IPS-15b (cell line): Measurements from ENCODE around the gene STAG3.
A peak's percentile ranks its signal among the peaks of the same experiment; 100 is the strongest.

ENCODE experiments used
- H3K27me3 ChIP-seq: one replicate; pipeline ENCODE4 v1.6.1; 2013; ENCODE audit warnings: low read length; ENCODE audit not compliant: control insufficient read depth, insufficient read depth
- H3K36me3 ChIP-seq: one replicate; pipeline ENCODE4 v1.6.1; 2013; ENCODE audit warnings: low read length; ENCODE audit not compliant: control insufficient read depth, insufficient read depth
- H3K4me1 ChIP-seq: one replicate; pipeline ENCODE4 v1.6.1; 2013; ENCODE audit warnings: mild to moderate bottlenecking, low read length; ENCODE audit not compliant: control insufficient read depth, insufficient read depth
- H3K4me3 ChIP-seq: one replicate; pipeline ENCODE4 v1.5.1; 2013; ENCODE audit warnings: low read depth, low read length
- H3K9ac ChIP-seq: one replicate; pipeline ENCODE4 v1.6.1; 2013; ENCODE audit warnings: low read depth, mild to moderate bottlenecking, low read length
- H3K9me3 ChIP-seq: one replicate; pipeline ENCODE4 v1.6.1; 2013; ENCODE audit warnings: mild to moderate bottlenecking, low read length; ENCODE audit not compliant: control insufficient read depth, insufficient read depth

STAG3 gene

GRCh38 chr7:100157334-100158228, 20.1 kb upstream of the STAG3 start:
- H3K4me1 ChIP-seq: peaks cover 3% of the 10 kb centered on the region
- H3K4me3 ChIP-seq: peak overlapping the region; percentile 42
- H3K27me3 ChIP-seq: no peaks in the 10 kb centered on the region
- H3K9me3 ChIP-seq: no peaks in the 10 kb centered on the region
- H3K9ac ChIP-seq: peak overlapping the region; percentile 56
- peaks cover 40% of the 10 kb centered on the region for H3K36me3 ChIP-seq

- Histone ChIP-seq H3K4me1 (peaks cover 2% of the 10 kb centered on the region), H3K9me3 (no peaks in the 10 kb centered on the region), H3K9ac (peak within 1 kb of the TSS; percentile 56), H3K27me3 (no peaks in the 10 kb centered on the region), H3K4me3 (peak within 1 kb of the TSS; percentile 42), H3K36me3 (peaks cover 35% of the 10 kb centered on the region)
These were observed 19.3 kb upstream of the STAG3 start, which contains the start of gene TRAPPC14 for GRCh38 chr7:100158229-100159098. TRAPPC14 (minus strand) TSS chr7:100158723; CDS start chr7:100158499, 224 bp downstream.

- Histone ChIP-seq H3K9ac (peak overlapping the region; percentile 32), H3K36me3 (peaks cover 28% of the 10 kb centered on the region), H3K27me3 (no peaks in the 10 kb centered on the region), H3K4me1 (peaks cover 2% of the 10 kb centered on the region), H3K4me3 (peak overlapping the region; percentile 42), H3K9me3 (no peaks in the 10 kb centered on the region)
These were observed 18.6 kb upstream of the STAG3 start for GRCh38 chr7:100159099-100159623.

GRCh38 chr7:100160067-100160466, 17.7 kb upstream of the STAG3 start:
- no peak overlapping the region for H3K9ac ChIP-seq
- H3K36me3 ChIP-seq: peaks cover 20% of the 10 kb centered on the region
- no peaks in the 10 kb centered on the region for H3K9me3 ChIP-seq
- H3K4me1 ChIP-seq: peaks cover 2% of the 10 kb centered on the region
- no peaks in the 10 kb centered on the region for H3K27me3 ChIP-seq
- H3K4me3 ChIP-seq: no peak overlapping the region

- H3K4me3 ChIP-seq: no peak overlapping the region
- H3K9me3 ChIP-seq: no peaks in the 10 kb centered on the region
- no peaks in the 10 kb centered on the region for H3K36me3 ChIP-seq
- no peak overlapping the region for H3K9ac ChIP-seq
- H3K27me3 ChIP-seq: peaks cover 8% of the 10 kb centered on the region
- H3K4me1 ChIP-seq: peaks cover 5% of the 10 kb centered on the region
These were observed 14.6 kb upstream of the STAG3 start for GRCh38 chr7:100163006-100163531.

GRCh38 chr7:100163871-100164270, 13.8 kb upstream of the STAG3 start:
- no peaks in the 10 kb centered on the region for H3K9me3 ChIP-seq
- no peaks in the 10 kb centered on the region for H3K36me3 ChIP-seq
- no peak overlapping the region for H3K9ac ChIP-seq
- peaks cover 8% of the 10 kb centered on the region for H3K27me3 ChIP-seq
- peaks cover 5% of the 10 kb centered on the region for H3K4me1 ChIP-seq
- no peak overlapping the region for H3K4me3 ChIP-seq

GRCh38 chr7:100166317-100166940, 11.3 kb upstream of the STAG3 start:
- Histone ChIP-seq H3K4me3 (no peak overlapping the region), H3K9me3 (no peaks in the 10 kb centered on the region), H3K4me1 (peaks cover 15% of the 10 kb centered on the region), H3K36me3 (no peaks in the 10 kb centered on the region), H3K27me3 (peaks cover 8% of the 10 kb centered on the region), H3K9ac (no peak overlapping the region)

- Histone ChIP-seq H3K9ac (peak overlapping the region; percentile 79), H3K36me3 (no peaks in the 10 kb centered on the region), H3K27me3 (peaks cover 8% of the 10 kb centered on the region), H3K9me3 (no peaks in the 10 kb centered on the region), H3K4me3 (peak overlapping the region; percentile 79), H3K4me1 (peaks cover 18% of the 10 kb centered on the region)
These were observed 10.5 kb upstream of the STAG3 start for GRCh38 chr7:100166970-100167911.

- no peaks in the 10 kb centered on the region for H3K9me3 ChIP-seq
- H3K36me3 ChIP-seq: no peaks in the 10 kb centered on the region
- peaks cover 18% of the 10 kb centered on the region for H3K4me1 ChIP-seq
- H3K4me3 ChIP-seq: peak overlapping the region; percentile 79
- peak overlapping the region; percentile 79 for H3K9ac ChIP-seq
- H3K27me3 ChIP-seq: peaks cover 8% of the 10 kb centered on the region
These were observed 9.8 kb upstream of the STAG3 start for GRCh38 chr7:100167912-100168323.

- no peaks in the 10 kb centered on the region for H3K9me3 ChIP-seq
- peaks cover 8% of the 10 kb centered on the region for H3K27me3 ChIP-seq
- peaks cover 7% of the 10 kb centered on the region for H3K36me3 ChIP-seq
- H3K4me3 ChIP-seq: no peak overlapping the region
- peaks cover 18% of the 10 kb centered on the region for H3K4me1 ChIP-seq
- no peak overlapping the region for H3K9ac ChIP-seq
These were observed 8.4 kb upstream of the STAG3 start for GRCh38 chr7:100169147-100169850.
